Lower lobe of right lung (tissue), 2 donors: Measurements from ENCODE around the gene TUBB. TPM values are rescaled to one million over a fixed set of nuclear protein-coding genes. Genes with fewer than 3 reads are reported as not detected.
A peak's percentile ranks its signal among the peaks of the same experiment; 100 is the strongest.
"Not testable (repeated sequence)": the region's sequence is repeated elsewhere in the genome, so short reads cannot be mapped to it uniquely, and the experiment has no call there.

ENCODE experiments used
- ATAC-seq, 2 donors: fragments of 200-7000 bp; cut with Tn5 transposase; one replicate each; pipeline ENCODE4 v1.9.1; 2020 to 2022; ENCODE audit warnings: mild to moderate bottlenecking in 2 of 2, moderate library complexity in 2 of 2
- DNase-seq: peaks from one replicate; pipeline ENCODE4 v3.0.0-alpha.2; 2020
- H3K27ac ChIP-seq: fragments of 200-600 bp; one replicate; pipeline ENCODE4 v1.8.0; 2022
- H3K27me3 ChIP-seq: fragments of 200-600 bp; one replicate; pipeline ENCODE4 v1.8.0; 2022; ENCODE audit warnings: low read depth
- H3K36me3 ChIP-seq: fragments of 200-600 bp; one replicate; pipeline ENCODE4 v1.8.0; 2022; ENCODE audit warnings: mild to moderate bottlenecking
- H3K4me1 ChIP-seq: fragments of 200-600 bp; one replicate; pipeline ENCODE4 v1.8.0; 2022
- H3K4me3 ChIP-seq: fragments of 200-600 bp; one replicate; pipeline ENCODE4 v1.8.0; 2022; ENCODE audit warnings: mild to moderate bottlenecking
- H3K9me3 ChIP-seq: fragments of 200-600 bp; one replicate; pipeline ENCODE4 v1.8.0; 2022
- CTCF ChIP-seq: fragments of 200-600 bp; IDR thresholded peaks from one replicate; pipeline ENCODE4 v1.8.0; 2022; ENCODE audit warnings: antibody characterized with exemption, mild to moderate bottlenecking
- intact Hi-C: fragments of 100-400 bp; cut with DNase I; formaldehyde crosslinking; loops from one replicate; pipeline ENCODE4 v1.11.0; 2022
- total RNA-seq: library from RNA; stranded (reverse); fragmentation: NEBNext Ultra II Directional; extraction: Animal tissue kit (Norgen Biotek cat#: 25700); gene quantifications from one replicate; pipeline ENCODE4 v1.2.1, GENCODE V29; 2021
- donor health status: DM: no; HTN: yes; CAD: no; lungs with severe emphysema.

TUBB gene
- total RNA-seq, 1 donor from 2014 or later = 292 TPM

- DNase-seq = no peak
- Histone ChIP-seq H3K4me3 (no peak overlapping the region), H3K9me3 (no peaks in the 10 kb centered on the region), H3K27me3 (no peaks in the 10 kb centered on the region), H3K36me3 (no peaks in the 10 kb centered on the region), H3K4me1 (peaks cover 40% of the 10 kb centered on the region), H3K27ac (no peak overlapping the region)
- ATAC-seq = no peak
- no peak for TF ChIP-seq CTCF
- intact Hi-C loops = no loop called here
These were observed 34.5 kb downstream of the TUBB start for GRCh38 chr6:30754631-30755030.

GRCh38 chr6:30756405-30757003 is 36.4 kb downstream of the TUBB start:
- H3K36me3 ChIP-seq, H3K27ac ChIP-seq, intact Hi-C loops, H3K9me3 ChIP-seq, H3K27me3 ChIP-seq, DNase-seq, ATAC-seq, H3K4me3 ChIP-seq: not testable (repeated sequence)
- peaks cover 29% of the 10 kb centered on the region for H3K4me1 ChIP-seq

GRCh38 chr6:30757261-30757904 is 37.2 kb downstream of the TUBB start:
- Histone ChIP-seq H3K4me1 (peaks cover 21% of the 10 kb centered on the region), H3K27ac (no peak overlapping the region), H3K4me3 (no peak overlapping the region), H3K36me3 (no peaks in the 10 kb centered on the region), H3K27me3 (no peaks in the 10 kb centered on the region), H3K9me3 (no peaks in the 10 kb centered on the region)
- TF ChIP-seq CTCF = no peak
- DNase-seq (no peak), ATAC-seq (no peak)
- intact Hi-C loops = no loop called here

GRCh38 chr6:30759575-30760239 is 39.6 kb downstream of the TUBB start:
- intact Hi-C loops = no loop called here
- ATAC-seq = peak; percentile 74 to 84

GRCh38 chr6:30760549-30760948 is 40.4 kb downstream of the TUBB start:
- intact Hi-C loops = no loop called here
- H3K4me1 ChIP-seq = peaks cover 19% of the 10 kb centered on the region
- ATAC-seq (peak in 1 of 2 donors; percentile 40), DNase-seq (no peak)
- H3K36me3 ChIP-seq = no peaks in the 10 kb centered on the region
- H3K9me3 ChIP-seq = no peaks in the 10 kb centered on the region
- H3K27me3 ChIP-seq = no peaks in the 10 kb centered on the region
- H3K27ac ChIP-seq = no peak overlapping the region
- TF ChIP-seq CTCF = no peak
- no peak overlapping the region for H3K4me3 ChIP-seq

More at GRCh38 chr6:30759575-30760239, 39.6 kb downstream of the TUBB start:
- Histone ChIP-seq H3K27me3 (no peaks in the 10 kb centered on the region), H3K27ac (no peak overlapping the region), H3K9me3 (no peaks in the 10 kb centered on the region), H3K4me3 (no peak overlapping the region), H3K36me3 (no peaks in the 10 kb centered on the region), H3K4me1 (peaks cover 19% of the 10 kb centered on the region)
- no peak for DNase-seq
- TF ChIP-seq CTCF = no peak
